AG20443 (cell line): ENCODE measurements around the gene C1orf185.
"Not testable (repeated sequence)": the region's sequence is repeated elsewhere in the genome, so short reads cannot be mapped to it uniquely, and the experiment has no call there.

Source experiments
- DNase-seq: peaks from one replicate; pipeline ENCODE4 v3.0.0; 2012; ENCODE audit warnings: low spot score, mixed read lengths

Gene C1orf185

GRCh38 chr1:51101976-51102375 is at the start of gene C1orf185:
Gene C1orf185 (plus strand): TSS chr1:51102228. CDS start chr1:51102234, 6 bp downstream.
- no peak for DNase-seq

- peak; percentile 20 for DNase-seq
These were observed 43.2 kb upstream of the C1orf185 start for GRCh38 chr1:51058858-51059257.

DNA sequence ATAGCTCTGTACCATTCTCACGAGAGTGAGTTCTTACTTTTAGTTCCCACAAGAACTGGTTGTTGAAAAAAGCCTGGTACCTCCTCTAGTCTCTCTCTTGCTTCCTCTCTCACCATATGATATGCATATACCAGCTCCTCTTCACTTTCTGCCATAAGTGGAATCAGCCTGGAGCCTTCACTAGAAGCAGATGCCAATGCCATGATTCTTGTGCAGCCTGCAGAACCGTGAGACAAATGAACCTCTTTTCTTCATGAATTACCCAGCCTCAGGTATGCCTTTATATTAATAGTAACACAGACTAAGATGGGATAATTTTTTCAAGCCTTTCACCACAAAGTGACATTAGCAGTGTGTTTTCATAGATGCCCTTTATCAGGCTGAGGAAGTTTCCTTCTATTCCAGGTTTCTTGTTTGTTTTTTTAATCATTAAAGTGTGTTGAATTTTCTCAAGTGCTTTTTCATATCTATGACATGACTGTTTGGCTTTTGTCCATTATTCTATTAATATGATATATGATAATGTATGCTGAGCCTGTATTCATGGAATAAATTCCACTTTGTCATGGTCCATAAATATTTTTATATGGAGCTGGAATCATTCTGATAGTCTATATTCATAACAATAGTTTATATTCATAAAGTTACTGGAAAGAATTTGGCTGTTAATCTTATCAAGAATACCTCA is 40.7 kb upstream of the C1orf185 start:
- no peak for DNase-seq

DNA sequence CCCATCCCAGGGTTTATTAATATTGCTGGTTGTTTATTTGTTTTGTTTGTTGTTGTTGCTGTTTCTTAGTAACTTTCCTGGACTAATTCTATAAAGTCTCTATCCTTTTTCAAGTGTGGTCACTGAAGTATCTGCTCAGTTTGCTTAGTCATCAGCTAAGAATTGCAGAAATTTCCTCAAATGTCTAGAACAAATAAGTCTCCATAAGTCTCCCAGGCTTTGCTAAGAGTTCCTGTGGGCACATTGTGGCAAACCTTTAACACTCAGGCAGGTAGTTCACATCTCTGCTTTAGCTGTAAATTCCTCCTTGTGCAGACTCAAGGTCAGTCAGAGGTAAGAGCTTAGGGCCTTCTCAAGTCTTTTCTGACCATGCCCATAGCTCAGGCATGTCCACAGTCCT is 38.9 kb upstream of the C1orf185 start:
- DNase-seq = peak; percentile 77

GRCh38 chr1:51070011-51070410 is 32.0 kb upstream of the C1orf185 start:
- DNase-seq = no peak

GRCh38 chr1:51070640-51071039 is 31.4 kb upstream of the C1orf185 start:
- DNase-seq = peak; percentile 56

DNA sequence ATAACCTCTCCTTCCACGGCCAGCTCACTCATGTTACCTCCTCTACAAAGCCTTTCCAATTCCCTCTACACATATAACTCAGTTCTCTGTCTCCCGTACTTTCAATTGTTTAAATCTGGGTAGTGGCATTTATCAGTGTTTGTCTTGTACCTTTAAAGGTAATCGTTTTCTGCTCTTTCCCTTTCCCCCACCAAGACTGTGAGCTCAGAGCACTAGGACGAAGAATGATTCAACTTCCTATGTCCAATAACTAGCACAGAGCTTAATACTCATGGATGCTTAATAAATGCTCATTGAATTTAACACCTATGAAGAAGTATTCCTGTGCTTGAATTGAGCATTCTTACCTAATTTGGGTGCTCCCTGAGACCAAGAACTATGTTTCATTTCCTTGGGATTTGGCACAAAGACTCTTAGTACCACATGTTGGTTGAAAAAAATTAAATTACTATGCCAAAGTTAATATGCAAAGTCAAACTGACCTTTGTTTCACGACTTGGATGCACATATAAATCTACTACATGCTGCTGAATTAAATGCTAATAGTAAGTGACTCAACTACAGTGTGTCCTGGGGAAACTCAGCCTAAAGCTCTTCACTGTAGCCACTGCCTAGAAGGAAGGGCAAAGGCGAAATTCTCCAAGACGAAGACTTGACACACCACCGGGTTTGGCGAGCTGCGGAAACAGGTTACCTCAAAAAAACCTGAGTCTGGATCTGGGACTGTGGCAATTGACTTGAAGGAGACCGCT is 30.6 kb upstream of the C1orf185 start:
- DNase-seq = no peak

DNA sequence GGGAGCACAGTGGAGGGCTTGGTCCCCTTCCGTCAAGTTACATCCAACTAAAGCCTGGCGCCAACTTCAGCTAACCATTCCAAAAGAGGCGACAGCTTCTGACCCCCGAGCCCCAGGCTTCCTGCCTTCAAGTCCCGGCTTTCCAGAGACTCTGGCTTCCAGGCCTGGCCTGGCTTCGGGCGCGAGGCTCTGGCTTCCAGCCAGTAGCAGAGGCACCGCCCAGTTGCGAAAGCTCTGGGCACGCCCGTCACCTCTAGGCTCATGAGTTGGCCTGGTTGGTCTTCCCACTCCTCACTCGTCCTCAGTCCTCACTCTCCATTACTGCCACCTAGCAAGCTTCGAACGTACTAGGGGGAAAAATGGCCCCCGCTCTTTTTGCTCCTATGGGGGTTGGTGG is 30.0 kb upstream of the C1orf185 start:
- DNase-seq = no peak

- no peak for DNase-seq
These were observed 29.4 kb upstream of the C1orf185 start for GRCh38 chr1:51072651-51073050.

- no peak for DNase-seq
These were observed 28.6 kb upstream of the C1orf185 start for GRCh38 chr1:51073456-51073855.

DNA sequence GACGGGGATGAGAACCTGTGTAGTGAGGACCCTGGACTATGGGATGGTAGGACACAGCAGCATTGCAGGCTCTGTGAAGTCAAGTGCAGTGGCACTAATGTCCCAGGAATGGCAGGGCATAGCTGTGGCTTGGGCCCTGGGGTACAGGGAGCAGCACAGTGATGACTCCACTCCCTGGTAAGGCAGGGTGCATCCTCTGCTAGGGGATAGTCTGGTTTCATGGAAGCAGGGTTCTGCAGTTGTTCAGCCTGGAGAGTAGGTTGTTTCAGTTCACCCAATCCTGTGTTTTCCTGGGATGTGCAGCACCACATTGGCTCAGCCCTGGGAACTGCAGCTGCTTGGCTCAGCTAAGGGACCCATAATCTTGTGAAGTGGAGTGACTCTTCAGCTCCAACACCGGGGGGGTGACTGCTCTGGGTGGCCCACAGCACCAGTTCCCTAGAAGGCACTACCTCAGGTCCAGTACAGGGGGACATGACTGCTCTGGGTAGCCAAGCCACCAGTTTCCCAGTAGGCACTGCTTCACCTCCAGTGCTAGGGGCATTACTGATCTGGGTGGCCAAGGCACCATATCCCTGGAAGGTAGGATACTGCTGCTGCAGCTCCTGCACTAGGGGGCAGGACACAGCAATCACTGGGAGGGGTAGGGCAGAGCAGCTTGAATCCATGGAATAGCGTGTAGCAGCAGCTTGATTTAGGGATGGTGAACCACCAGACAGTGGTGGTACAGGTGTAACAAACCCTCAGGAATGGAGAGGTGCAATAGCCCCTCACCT is 15.3 kb upstream of the C1orf185 start:
- peak; percentile 14 for DNase-seq

DNA sequence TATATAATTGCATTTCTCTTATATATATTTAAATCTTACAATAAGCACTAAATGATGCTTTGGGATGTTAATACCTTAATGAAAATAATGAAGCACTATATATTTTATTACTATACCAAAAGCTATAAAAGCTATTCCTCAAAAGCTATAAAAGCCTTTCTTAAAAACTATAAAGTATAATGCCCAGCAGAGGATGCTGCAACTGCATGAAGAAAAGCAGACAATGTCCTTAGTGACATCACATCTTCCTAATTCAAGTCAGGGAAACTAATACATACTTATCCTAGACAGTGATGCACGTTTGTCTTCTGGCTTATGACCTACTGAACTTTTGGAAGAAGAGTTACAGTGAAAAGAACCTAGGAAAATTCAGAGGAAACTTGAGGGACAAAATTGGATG is 13.6 kb upstream of the C1orf185 start:
- DNase-seq = peak; percentile 24

GRCh38 chr1:51093581-51093980 is 8.4 kb upstream of the C1orf185 start:
- DNase-seq = no peak

DNA sequence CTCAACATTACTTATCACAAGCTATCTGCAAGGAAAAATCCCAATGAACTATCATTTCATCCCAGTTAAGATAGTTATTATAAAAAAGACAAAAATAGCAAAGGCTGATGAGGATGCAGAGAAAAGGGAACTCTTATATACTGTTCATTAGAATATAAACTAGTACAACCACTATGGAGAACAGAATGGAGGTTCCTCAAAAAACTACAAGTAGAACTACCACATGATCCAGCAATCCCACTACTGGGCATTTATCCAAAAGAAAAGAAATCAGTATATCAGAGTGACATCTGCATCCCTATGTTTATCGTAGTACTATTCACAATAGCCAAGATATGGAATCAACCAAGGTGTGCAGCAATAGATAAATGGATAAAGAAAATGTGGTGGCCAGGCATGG is 4.9 kb upstream of the C1orf185 start:
- no peak for DNase-seq

DNA sequence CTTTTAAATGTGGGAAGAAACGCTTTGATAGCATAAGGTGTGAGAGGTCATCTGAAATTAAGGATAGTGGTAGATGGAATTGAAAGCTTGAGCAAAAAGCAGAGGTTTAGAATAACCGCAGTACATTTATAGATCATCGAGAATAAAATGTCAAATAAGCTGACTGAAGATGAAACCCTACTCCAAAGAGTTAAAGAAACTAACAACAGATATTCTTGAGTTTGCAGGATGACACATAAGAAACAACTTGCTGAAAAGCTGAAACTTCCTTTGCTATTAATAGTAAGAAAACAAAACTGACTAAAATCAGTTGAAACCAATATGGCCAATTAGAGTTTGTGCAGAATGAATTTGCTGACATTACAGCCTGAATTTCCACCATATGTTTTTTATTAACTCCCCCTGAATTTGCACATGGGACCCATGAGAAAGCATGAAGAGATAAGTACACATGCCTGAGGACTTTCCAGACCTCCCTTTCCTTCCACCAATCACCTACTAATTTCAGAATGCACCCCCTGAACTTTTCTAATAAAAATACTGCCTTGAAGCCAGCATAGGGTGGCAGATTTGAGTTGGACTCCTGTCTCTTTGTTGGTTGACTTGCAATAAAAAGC is 1.7 kb upstream of the C1orf185 start:
- no peak for DNase-seq

GRCh38 chr1:51114137-51114536 is 12.1 kb downstream of the C1orf185 start:
- no peak for DNase-seq

DNA sequence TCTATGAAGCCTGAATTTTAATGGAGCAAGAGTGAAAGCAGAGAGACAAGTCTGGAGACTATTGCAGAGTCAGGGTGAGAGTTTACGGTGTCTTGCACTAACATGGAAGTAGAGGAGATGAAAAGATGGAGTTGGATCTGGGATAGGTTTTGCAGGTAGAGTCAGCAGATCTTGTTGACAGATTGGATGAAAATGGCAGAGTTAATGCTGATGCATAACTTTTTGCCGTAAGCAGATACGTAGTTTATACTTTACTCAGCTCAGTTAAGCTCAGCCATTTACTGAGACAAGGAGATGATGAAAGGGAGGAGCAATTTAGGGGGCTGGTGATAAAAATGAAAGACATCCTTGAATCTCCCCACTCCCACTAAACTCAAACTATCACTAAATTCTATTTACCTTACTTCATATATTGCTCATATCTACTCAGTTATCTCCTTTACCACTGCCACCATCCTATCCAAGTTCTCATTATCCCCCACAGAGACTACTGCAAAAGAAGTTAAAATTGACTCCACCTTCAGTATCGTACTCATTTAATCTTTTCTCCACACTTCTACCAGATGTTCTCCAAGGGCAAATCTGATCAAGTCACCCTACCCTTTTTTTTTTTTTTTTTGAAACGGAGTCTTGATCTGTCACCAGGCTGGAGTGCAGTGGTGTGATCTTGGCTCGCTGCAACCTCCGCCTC is 13.8 kb downstream of the C1orf185 start:
- DNase-seq = no peak

GRCh38 chr1:51119331-51119730 is 17.3 kb downstream of the C1orf185 start:
- DNase-seq = no peak

- no peak for DNase-seq
These were observed 18.6 kb downstream of the C1orf185 start for GRCh38 chr1:51120629-51121028.

DNA sequence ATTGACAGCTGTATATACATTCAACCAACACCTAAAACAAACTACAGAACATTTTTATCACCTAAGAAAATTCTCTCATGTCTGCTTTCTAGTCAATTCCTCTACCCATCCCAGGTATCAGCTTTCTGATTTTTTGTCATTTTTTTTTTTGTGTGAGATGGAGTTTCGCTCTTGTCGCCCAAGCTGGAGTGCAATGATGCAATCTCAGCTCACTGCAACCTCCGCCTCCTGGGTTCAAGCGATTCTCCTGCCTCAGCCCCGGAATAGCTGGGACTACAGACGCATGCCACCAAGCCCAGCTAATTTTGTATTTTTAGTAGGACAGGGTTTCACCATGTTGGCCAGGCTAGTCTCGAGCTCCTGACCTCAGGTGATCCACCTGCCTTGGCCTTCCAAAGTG is 25.1 kb downstream of the C1orf185 start:
- not testable (repeated sequence) for DNase-seq

DNA sequence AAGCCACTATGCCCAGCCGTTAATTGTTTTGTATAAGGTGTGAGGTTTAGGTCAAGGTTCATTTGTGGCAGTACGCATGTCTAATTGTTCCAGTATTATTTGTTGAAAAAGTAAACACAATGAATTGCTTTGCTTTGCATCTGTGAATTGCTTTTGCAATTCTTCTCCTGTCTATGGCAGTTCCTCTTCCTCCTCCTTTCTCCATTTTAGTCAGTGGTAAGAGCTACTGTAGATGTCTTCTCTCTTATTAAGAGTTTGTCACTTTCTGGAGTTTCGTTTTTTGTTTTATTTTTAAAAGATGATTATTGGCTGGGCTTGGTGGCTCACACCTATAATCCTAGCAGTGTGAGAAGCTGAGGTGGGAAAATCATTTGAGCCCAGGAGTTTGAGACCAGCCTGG is 29.2 kb downstream of the C1orf185 start:
- no peak for DNase-seq

DNA sequence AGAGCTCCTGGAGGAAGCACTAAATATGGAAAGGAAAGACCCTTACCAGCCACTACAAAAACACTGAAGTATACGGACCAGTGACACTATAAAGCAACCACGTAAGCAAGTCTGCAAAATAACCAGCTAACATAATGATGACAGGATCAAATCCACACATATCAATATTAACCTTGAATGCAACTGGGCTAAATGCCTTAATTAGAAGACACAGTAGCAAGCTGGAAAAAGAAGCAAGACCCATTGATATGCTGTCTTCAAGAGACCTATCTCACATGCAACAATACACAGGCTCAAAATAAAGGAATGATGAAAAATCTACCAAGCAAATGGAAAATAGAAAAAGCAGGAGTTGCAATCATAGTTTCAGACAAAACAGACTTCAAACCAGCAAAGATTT is 31.0 kb downstream of the C1orf185 start:
- DNase-seq = no peak
